CMK (cell line): ENCODE data around the gene FOXD4L3.
"Not testable (repeated sequence)": the region's sequence is repeated elsewhere in the genome, so short reads cannot be mapped to it uniquely, and the experiment has no call there.

Source experiments
- DNase-seq: peaks from one replicate; pipeline ENCODE4 v3.0.0-alpha.2; 2010; ENCODE audit warnings: low read depth

The FOXD4L3 gene

GRCh38 chr9:68351689-68352088, 49.0 kb downstream of the FOXD4L3 start:
- DNase-seq, result not testable (repeated sequence)
